ENCODE measurements around the gene MRPL12.

MRPL12 gene

DNA sequence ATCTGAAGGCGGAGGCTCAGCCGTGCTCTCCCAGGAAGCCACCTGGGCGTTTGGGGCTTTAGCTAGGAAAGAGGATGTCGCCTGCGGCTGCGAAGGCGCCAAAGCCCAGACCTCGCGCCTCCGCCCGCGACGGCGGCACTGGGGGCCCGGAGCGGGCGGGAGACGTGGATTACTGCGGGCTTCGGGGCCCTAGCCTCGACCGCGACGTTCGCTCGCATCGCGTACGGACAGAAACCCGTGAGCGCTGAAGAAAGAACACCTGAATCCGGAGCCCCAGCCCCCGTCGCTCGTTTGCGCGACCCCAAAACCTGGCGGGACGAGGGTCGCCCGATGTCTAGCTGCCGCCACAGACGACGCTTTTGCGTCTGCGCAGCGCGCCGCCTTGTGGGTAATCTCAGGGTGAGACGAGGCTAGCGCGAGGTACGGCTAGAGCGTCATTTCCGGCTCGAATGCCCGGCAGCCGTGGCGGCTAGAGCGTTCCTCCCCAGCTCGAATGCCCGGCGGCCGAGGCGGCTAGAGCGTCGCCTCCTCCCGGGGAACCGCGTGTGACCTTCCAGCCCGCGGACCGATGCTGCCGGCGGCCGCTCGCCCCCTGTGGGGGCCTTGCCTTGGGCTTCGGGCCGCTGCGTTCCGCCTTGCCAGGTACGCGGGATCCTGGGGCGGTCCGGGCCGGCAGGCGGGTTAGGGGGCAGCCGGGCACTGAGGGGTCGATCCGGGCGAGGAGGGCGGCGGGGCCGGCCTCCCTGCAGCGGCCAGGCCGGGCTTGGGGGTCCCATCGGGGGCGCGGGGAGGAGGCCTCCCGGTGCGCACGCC lies at the start of gene MRPL12:
Gene MRPL12 (plus strand): TSS at position 434 of the 813 bp plus-strand sequence. CDS start 135 bp downstream, at position 569.
- TF ChIP-seq TCF12 (IDR thresholded peaks at IDR 0.05; ENCODE audit: low read depth) (peak; percentile 66), EP300 (IDR thresholded peaks at IDR 0.05; ENCODE audit: borderline replicate concordance) (no peak; the same call in 1 of the 2 replicates), EGR1 (IDR thresholded peaks at IDR 0.05) (no peak), TEAD4 (IDR thresholded peaks at IDR 0.05) (peak; percentile 49), FOXM1 (IDR thresholded peaks at IDR 0.05; ENCODE audit: borderline replicate concordance, low read depth) (no peak), RAD21 (IDR thresholded peaks at IDR 0.05; ENCODE audit: low read depth) (no peak), TAF1 (IDR thresholded peaks at IDR 0.05; ENCODE audit: low read depth) (peak; percentile 92), CREB1 (IDR thresholded peaks at IDR 0.05; ENCODE audit: low read depth) (peak; percentile 76), YY1 (IDR thresholded peaks at IDR 0.05; ENCODE audit: low read depth) (peak; percentile 64), CEBPB (IDR thresholded peaks at IDR 0.05) (no peak), NFIC (IDR thresholded peaks at IDR 0.05) (no peak)
- TF ChIP-seq, protein P1, sequence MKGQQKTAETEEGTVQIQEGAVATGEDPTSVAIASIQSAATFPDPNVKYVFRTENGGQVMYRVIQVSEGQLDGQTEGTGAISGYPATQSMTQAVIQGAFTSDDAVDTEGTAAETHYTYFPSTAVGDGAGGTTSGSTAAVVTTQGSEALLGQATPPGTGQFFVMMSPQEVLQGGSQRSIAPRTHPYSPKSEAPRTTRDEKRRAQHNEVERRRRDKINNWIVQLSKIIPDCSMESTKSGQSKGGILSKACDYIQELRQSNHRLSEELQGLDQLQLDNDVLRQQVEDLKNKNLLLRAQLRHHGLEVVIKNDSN (IDR thresholded peaks at IDR 0.05): 0 out of 2 replicates have a peak, but pooled peaks have one; percentile 22
- TF ChIP-seq, protein P2, sequence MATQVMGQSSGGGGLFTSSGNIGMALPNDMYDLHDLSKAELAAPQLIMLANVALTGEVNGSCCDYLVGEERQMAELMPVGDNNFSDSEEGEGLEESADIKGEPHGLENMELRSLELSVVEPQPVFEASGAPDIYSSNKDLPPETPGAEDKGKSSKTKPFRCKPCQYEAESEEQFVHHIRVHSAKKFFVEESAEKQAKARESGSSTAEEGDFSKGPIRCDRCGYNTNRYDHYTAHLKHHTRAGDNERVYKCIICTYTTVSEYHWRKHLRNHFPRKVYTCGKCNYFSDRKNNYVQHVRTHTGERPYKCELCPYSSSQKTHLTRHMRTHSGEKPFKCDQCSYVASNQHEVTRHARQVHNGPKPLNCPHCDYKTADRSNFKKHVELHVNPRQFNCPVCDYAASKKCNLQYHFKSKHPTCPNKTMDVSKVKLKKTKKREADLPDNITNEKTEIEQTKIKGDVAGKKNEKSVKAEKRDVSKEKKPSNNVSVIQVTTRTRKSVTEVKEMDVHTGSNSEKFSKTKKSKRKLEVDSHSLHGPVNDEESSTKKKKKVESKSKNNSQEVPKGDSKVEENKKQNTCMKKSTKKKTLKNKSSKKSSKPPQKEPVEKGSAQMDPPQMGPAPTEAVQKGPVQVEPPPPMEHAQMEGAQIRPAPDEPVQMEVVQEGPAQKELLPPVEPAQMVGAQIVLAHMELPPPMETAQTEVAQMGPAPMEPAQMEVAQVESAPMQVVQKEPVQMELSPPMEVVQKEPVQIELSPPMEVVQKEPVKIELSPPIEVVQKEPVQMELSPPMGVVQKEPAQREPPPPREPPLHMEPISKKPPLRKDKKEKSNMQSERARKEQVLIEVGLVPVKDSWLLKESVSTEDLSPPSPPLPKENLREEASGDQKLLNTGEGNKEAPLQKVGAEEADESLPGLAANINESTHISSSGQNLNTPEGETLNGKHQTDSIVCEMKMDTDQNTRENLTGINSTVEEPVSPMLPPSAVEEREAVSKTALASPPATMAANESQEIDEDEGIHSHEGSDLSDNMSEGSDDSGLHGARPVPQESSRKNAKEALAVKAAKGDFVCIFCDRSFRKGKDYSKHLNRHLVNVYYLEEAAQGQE (IDR thresholded peaks at IDR 0.05; ENCODE audit: low read depth): no peak
- TF ChIP-seq, protein P3, sequence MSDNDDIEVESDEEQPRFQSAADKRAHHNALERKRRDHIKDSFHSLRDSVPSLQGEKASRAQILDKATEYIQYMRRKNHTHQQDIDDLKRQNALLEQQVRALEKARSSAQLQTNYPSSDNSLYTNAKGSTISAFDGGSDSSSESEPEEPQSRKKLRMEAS (IDR thresholded peaks at IDR 0.05): peak; percentile 92

DNA sequence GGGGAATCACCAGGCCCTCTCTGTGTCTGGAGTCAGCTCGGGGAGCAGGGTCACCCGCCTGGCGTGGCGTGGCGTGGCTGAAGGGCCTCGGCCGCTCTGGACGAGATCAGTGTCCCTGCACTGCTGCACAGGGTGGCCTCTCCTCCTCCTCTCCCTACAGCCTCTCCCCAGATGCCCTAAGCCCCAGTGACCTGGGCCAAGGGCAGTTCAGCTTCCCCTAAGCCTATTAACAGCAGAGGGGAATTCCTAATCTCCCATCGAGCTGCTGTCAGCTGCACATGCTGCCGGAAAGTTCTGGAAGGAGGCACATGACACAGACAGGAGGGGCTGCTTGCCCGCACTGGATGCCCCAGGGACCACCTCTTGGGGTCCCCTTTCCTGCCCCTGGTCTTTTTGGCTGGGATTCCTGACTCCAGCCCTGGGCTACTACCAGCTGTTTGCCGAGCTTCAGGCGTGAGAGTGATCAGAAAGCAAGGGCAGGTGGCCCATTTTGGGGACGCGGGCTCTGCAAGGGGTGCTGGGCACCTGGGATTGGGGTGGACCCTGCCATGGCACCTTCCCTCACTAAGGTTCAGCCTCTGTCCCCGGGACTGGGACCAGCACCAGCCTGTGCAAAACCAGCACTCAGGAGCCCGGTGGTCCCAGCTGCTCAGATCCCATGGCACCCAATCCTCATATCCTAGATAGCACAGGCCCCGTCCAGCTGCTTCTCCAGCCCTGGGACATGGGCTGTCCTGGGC lies 47.6 kb upstream of the MRPL12 start:
- TF ChIP-seq CREB1 (IDR thresholded peaks at IDR 0.05; ENCODE audit: low read depth) (no peak), TEAD4 (IDR thresholded peaks at IDR 0.05) (no peak), EP300 (IDR thresholded peaks at IDR 0.05; ENCODE audit: borderline replicate concordance) (no peak), RAD21 (IDR thresholded peaks at IDR 0.05; ENCODE audit: low read depth) (no peak), CEBPB (IDR thresholded peaks at IDR 0.05) (no peak)
- TF ChIP-seq, protein P2 (IDR thresholded peaks at IDR 0.05; ENCODE audit: low read depth): no peak

DNA sequence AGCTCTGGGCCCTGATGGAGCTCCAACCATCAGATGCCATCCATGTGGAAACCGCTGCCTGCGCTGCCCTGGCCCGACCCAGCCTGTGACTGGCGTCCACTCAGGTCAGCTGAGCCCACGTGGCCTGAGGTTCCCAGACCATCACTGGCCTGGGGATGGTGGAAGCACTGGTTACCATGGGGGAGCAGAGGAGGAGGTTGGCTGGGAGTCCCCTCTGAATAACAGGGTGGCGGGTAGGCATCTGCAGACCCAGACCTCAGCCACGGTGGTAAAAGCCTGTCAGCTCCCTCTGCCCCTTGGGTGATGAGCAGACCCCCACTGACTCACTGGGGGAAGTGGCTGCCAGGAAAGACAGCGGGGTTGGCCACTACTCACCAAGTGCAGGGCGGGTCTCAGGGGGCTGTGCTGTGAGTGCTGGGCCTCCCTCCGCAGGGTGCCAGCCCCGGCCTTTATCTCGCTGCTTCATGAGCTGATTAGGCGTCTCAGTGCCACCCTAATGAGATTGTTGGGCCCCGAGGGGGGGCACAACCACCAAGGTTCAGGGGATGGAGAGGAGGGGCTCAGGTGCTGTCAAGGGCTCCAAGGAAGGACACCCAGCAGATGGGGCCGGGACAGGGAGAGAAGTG lies 46.9 kb upstream of the MRPL12 start, which contains the start of gene PDE6G:
Gene PDE6G (minus strand): TSS at position 425 of the 626 bp plus-strand sequence. CDS start 3,237 bp downstream, outside the sequence.
- TF ChIP-seq, protein P2 (IDR thresholded peaks at IDR 0.05; ENCODE audit: low read depth): no peak

DNA sequence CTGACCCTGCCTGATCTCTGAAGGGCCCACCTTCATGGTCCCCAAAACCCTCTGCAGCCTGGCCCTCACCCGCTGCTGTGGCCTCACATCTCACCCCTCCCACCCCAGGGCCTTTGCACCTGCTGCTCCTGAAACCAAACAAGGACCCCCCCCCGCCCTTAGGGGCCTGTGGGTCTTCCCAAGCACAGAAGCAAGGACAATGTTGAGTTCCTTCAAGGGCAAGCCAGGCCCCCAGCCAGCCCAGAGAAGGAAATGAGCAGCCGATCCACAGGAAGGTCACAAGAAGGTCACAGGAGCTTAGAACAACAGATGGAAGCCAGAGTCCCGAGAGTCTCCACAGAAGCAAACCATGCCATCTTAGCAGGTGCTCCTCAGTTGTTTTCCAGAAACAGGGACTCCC lies 46.3 kb upstream of the MRPL12 start:
- no peak for TF ChIP-seq FOXM1 (IDR thresholded peaks at IDR 0.05; ENCODE audit: borderline replicate concordance, low read depth)
- no peak for TF ChIP-seq TCF12 (IDR thresholded peaks at IDR 0.05; ENCODE audit: low read depth)
- no peak for TF ChIP-seq ZBTB7A (IDR thresholded peaks at IDR 0.05; ENCODE audit: low read depth)
- TF ChIP-seq, protein P3 (IDR thresholded peaks at IDR 0.05): no peak
- no peak for TF ChIP-seq NFIC (IDR thresholded peaks at IDR 0.05)
- TF ChIP-seq CREB1 (IDR thresholded peaks at IDR 0.05; ENCODE audit: low read depth): no peak
- TF ChIP-seq EP300 (IDR thresholded peaks at IDR 0.05; ENCODE audit: borderline replicate concordance): no peak
- no peak for TF ChIP-seq TAF1 (IDR thresholded peaks at IDR 0.05; ENCODE audit: low read depth)
- TF ChIP-seq RAD21 (IDR thresholded peaks at IDR 0.05; ENCODE audit: low read depth): no peak
- no peak for TF ChIP-seq YY1 (IDR thresholded peaks at IDR 0.05; ENCODE audit: low read depth)
- TF ChIP-seq, protein P1 (IDR thresholded peaks at IDR 0.05): no peak
- TF ChIP-seq TEAD4 (IDR thresholded peaks at IDR 0.05): no peak
